T-helper 2 cell treated with Interferon-gamma antibody and Interleukin-4, amounts not matched to agents 5 μg/mL and 100 μg/mL, for 36 hours (primary cell): ENCODE data around the gene LRRC26.
A peak's percentile ranks its signal among the peaks of the same experiment; 100 is the strongest.

ENCODE experiments used
- DNase-seq: peaks from one replicate; pipeline ENCODE4 v3.0.0; 2021; ENCODE audit warnings: low spot score
- H3K27ac Mint-ChIP-seq: one replicate; pipeline ENCODE4 v1.8.0; 2021; ENCODE audit warnings: mild to moderate bottlenecking, mixed read lengths
- H3K27me3 Mint-ChIP-seq: one replicate; pipeline ENCODE4 v1.8.0; 2021; ENCODE audit warnings: low read depth, mixed read lengths
- H3K36me3 Mint-ChIP-seq: one replicate; pipeline ENCODE4 v1.8.0; 2021; ENCODE audit warnings: low read depth, mixed read lengths
- H3K4me1 Mint-ChIP-seq: one replicate; pipeline ENCODE4 v1.8.0; 2021; ENCODE audit warnings: low read depth, mixed read lengths
- H3K4me3 Mint-ChIP-seq: one replicate; pipeline ENCODE4 v1.8.0; 2022; ENCODE audit warnings: mild to moderate bottlenecking, moderate library complexity, mixed read lengths
- H3K9me3 Mint-ChIP-seq: one replicate; pipeline ENCODE4 v1.8.0; 2021; ENCODE audit warnings: mixed read lengths

The LRRC26 gene

GRCh38 chr9:137162505-137163364 lies 7.1 kb downstream of the LRRC26 start:
- Mint-ChIP-seq H3K27me3 (peaks cover 37% of the 10 kb centered on the region), H3K9me3 (no peaks in the 10 kb centered on the region), H3K4me1 (peaks cover 5% of the 10 kb centered on the region), H3K27ac (no peak overlapping the region), H3K4me3 (no peak overlapping the region), H3K36me3 (no peaks in the 10 kb centered on the region)
- no peak for DNase-seq

- H3K36me3 Mint-ChIP-seq, result no peaks in the 10 kb centered on the region
- no peak for DNase-seq
- H3K27me3 Mint-ChIP-seq, result peaks cover 41% of the 10 kb centered on the region
- no peak overlapping the region for H3K27ac Mint-ChIP-seq
- no peak overlapping the region for H3K4me3 Mint-ChIP-seq
- peaks cover 6% of the 10 kb centered on the region for H3K4me1 Mint-ChIP-seq
- no peaks in the 10 kb centered on the region for H3K9me3 Mint-ChIP-seq
Measured at GRCh38 chr9:137161558-137162486, 8.0 kb downstream of the LRRC26 start.

GRCh38 chr9:137160716-137161557 lies 8.9 kb downstream of the LRRC26 start:
- Mint-ChIP-seq H3K36me3 (no peaks in the 10 kb centered on the region), H3K4me1 (peaks cover 6% of the 10 kb centered on the region), H3K9me3 (no peaks in the 10 kb centered on the region), H3K4me3 (no peak overlapping the region), H3K27me3 (peaks cover 38% of the 10 kb centered on the region), H3K27ac (no peak overlapping the region)
- no peak for DNase-seq

- H3K27me3 Mint-ChIP-seq, result peaks cover 38% of the 10 kb centered on the region
- H3K4me1 Mint-ChIP-seq, result peaks cover 6% of the 10 kb centered on the region
- H3K4me3 Mint-ChIP-seq, result no peak overlapping the region
- no peaks in the 10 kb centered on the region for H3K36me3 Mint-ChIP-seq
- no peak overlapping the region for H3K27ac Mint-ChIP-seq
- no peak for DNase-seq
- no peaks in the 10 kb centered on the region for H3K9me3 Mint-ChIP-seq
Measured at GRCh38 chr9:137160054-137160425, 9.8 kb downstream of the LRRC26 start.

- no peak overlapping the region for H3K27ac Mint-ChIP-seq
- H3K27me3 Mint-ChIP-seq, result peaks cover 41% of the 10 kb centered on the region
Measured at GRCh38 chr9:137159105-137160053, 10.5 kb downstream of the LRRC26 start.

GRCh38 chr9:137158625-137159024 lies 11.2 kb downstream of the LRRC26 start:
- Mint-ChIP-seq H3K9me3 (no peaks in the 10 kb centered on the region), H3K4me1 (peaks cover 6% of the 10 kb centered on the region), H3K27ac (no peak overlapping the region), H3K27me3 (peaks cover 39% of the 10 kb centered on the region), H3K36me3 (no peaks in the 10 kb centered on the region), H3K4me3 (no peak overlapping the region)
- no peak for DNase-seq

More at GRCh38 chr9:137159105-137160053, 10.5 kb downstream of the LRRC26 start:
- H3K4me1 Mint-ChIP-seq, result peaks cover 6% of the 10 kb centered on the region
- no peaks in the 10 kb centered on the region for H3K9me3 Mint-ChIP-seq
- no peak for DNase-seq
- no peaks in the 10 kb centered on the region for H3K36me3 Mint-ChIP-seq
- H3K4me3 Mint-ChIP-seq, result no peak overlapping the region

GRCh38 chr9:137157618-137158415 lies 12.0 kb downstream of the LRRC26 start:
- Mint-ChIP-seq H3K27me3 (peaks cover 36% of the 10 kb centered on the region), H3K9me3 (no peaks in the 10 kb centered on the region), H3K4me3 (no peak overlapping the region), H3K36me3 (no peaks in the 10 kb centered on the region), H3K27ac (no peak overlapping the region), H3K4me1 (peaks cover 6% of the 10 kb centered on the region)
- no peak for DNase-seq

GRCh38 chr9:137156567-137157375 lies 13.1 kb downstream of the LRRC26 start:
- Mint-ChIP-seq H3K36me3 (no peaks in the 10 kb centered on the region), H3K9me3 (no peaks in the 10 kb centered on the region), H3K27me3 (peaks cover 34% of the 10 kb centered on the region), H3K27ac (no peak overlapping the region), H3K4me3 (peak overlapping the region; percentile 46), H3K4me1 (peaks cover 6% of the 10 kb centered on the region)
- DNase-seq, result peak; percentile 58

- H3K36me3 Mint-ChIP-seq, result no peaks in the 10 kb centered on the region
- H3K27ac Mint-ChIP-seq, result no peak overlapping the region
Measured at GRCh38 chr9:137152844-137153405, 16.9 kb downstream of the LRRC26 start.

GRCh38 chr9:137150617-137151457 lies 19.0 kb downstream of the LRRC26 start:
- peak; percentile 55 for DNase-seq
- H3K9me3 Mint-ChIP-seq, result no peaks in the 10 kb centered on the region
- H3K27ac Mint-ChIP-seq, result peak overlapping the region; percentile 54
- no peaks in the 10 kb centered on the region for H3K36me3 Mint-ChIP-seq
- peaks cover 3% of the 10 kb centered on the region for H3K27me3 Mint-ChIP-seq
- no peak overlapping the region for H3K4me3 Mint-ChIP-seq
- H3K4me1 Mint-ChIP-seq, result peaks cover 4% of the 10 kb centered on the region

More at GRCh38 chr9:137152844-137153405, 16.9 kb downstream of the LRRC26 start:
- Mint-ChIP-seq H3K9me3 (no peaks in the 10 kb centered on the region), H3K4me1 (peaks cover 5% of the 10 kb centered on the region), H3K27me3 (peaks cover 11% of the 10 kb centered on the region), H3K4me3 (no peak overlapping the region)
- no peak for DNase-seq
